Measurements from ENCODE around the gene RIPOR1. TPM values are rescaled to one million over a fixed set of nuclear protein-coding genes. Genes with fewer than 3 reads are reported as not detected.
A peak's percentile ranks its signal among the peaks of the same experiment; 100 is the strongest.
"Not testable (repeated sequence)": the region's sequence is repeated elsewhere in the genome, so short reads cannot be mapped to it uniquely, and the experiment has no call there.

Gene RIPOR1
- total and polyA plus RNA-seq, 7 donors, result 16.5 to 58.1 (median 34.1) TPM

- Histone ChIP-seq H3K4me1 (peaks cover 17% of the 10 kb centered on the region), H3K27me3 (ENCODE audit: insufficient read depth in 3 of 3, low read length in 2 of 3) (no peaks in the 10 kb centered on the region), H3K27ac (peak overlapping the region; percentile 80), H3K4me3 (peak overlapping the region; percentile 70), H3K36me3 (ENCODE audit: insufficient read depth in 1 of 2, low read depth in 1 of 2) (no peaks in the 10 kb centered on the region), H3K9me3 (no peaks in the 10 kb centered on the region)
- ATAC-seq, result peak; percentile 13 to 43 (median 34)
- TF ChIP-seq CTCF (IDR thresholded peaks at IDR 0.05), result no peak
- DNase-seq, result peak in 1 of 2 donors; percentile 64
- WGBS, 3 donors, result 2 to 4% (median 2%) methylated on average over 16 of the region's 16 CpGs
- intact Hi-C loops (cut with DNase I), result loop anchor here in 1 of 2 donors (10.0 kb wide), 2 partner anchors 285 to 405 kb away; partner anchors contain the start of genes CTRL and PSMB10
Measured at GRCh38 chr16:67529582-67530012, 968 bp downstream of the RIPOR1 start.

- peak overlapping the region; percentile 80 for H3K27ac ChIP-seq
- no peaks in the 10 kb centered on the region for H3K36me3 ChIP-seq (ENCODE audit: insufficient read depth in 1 of 2, low read depth in 1 of 2)
- ATAC-seq, result peak; percentile 74 to 81 (median 79)
- DNase-seq, result peak; percentile 83 to 87
- H3K4me3 ChIP-seq, result peak overlapping the region; percentile 70
- intact Hi-C loops (cut with DNase I), result no loop called here
- WGBS, 3 donors, result 2 to 4% (median 3%) methylated on average over 28 to 48 of the region's 48 CpGs
- no peaks in the 10 kb centered on the region for H3K27me3 ChIP-seq (ENCODE audit: insufficient read depth in 3 of 3, low read length in 2 of 3)
- H3K9me3 ChIP-seq, result no peaks in the 10 kb centered on the region
- peaks cover 17% of the 10 kb centered on the region for H3K4me1 ChIP-seq
- TF ChIP-seq CTCF (IDR thresholded peaks at IDR 0.05), result no peak
Measured at GRCh38 chr16:67530013-67530939, 1.6 kb downstream of the RIPOR1 start.

- no peaks in the 10 kb centered on the region for H3K27me3 ChIP-seq (ENCODE audit: insufficient read depth in 3 of 3, low read length in 2 of 3)
- ATAC-seq, result no peak
- H3K27ac ChIP-seq, result no peak overlapping the region
- intact Hi-C loops (cut with DNase I), result no loop called here
- H3K36me3 ChIP-seq (ENCODE audit: insufficient read depth in 1 of 2, low read depth in 1 of 2), result no peaks in the 10 kb centered on the region
- no peaks in the 10 kb centered on the region for H3K9me3 ChIP-seq
- H3K4me3 ChIP-seq, result peak overlapping the region; percentile 22
- H3K4me1 ChIP-seq, result peaks cover 17% of the 10 kb centered on the region
- no peak for TF ChIP-seq CTCF (IDR thresholded peaks at IDR 0.05)
- WGBS, 3 donors, result 88 to 93% (median 89%) methylated on average over 4 of the region's 4 CpGs
- DNase-seq, result peak in 1 of 2 donors; percentile 37
Measured at GRCh38 chr16:67531247-67531646, 2.6 kb downstream of the RIPOR1 start.

- ATAC-seq (no peak), DNase-seq (no peak)
- no peaks in the 10 kb centered on the region for H3K9me3 ChIP-seq
- intact Hi-C loops (cut with DNase I), result no loop called here
- H3K4me3 ChIP-seq, result no peak overlapping the region
- no peak overlapping the region for H3K27ac ChIP-seq
- 73 to 84% (median 84%) methylated on average over 9 of the region's 9 CpGs for WGBS, 3 donors
- H3K4me1 ChIP-seq, result peaks cover 27% of the 10 kb centered on the region
- H3K36me3 ChIP-seq (ENCODE audit: insufficient read depth in 1 of 2, low read depth in 1 of 2), result no peaks in the 10 kb centered on the region
- TF ChIP-seq CTCF (IDR thresholded peaks at IDR 0.05), result no peak
- H3K27me3 ChIP-seq (ENCODE audit: insufficient read depth in 3 of 3, low read length in 2 of 3), result no peaks in the 10 kb centered on the region
Measured at GRCh38 chr16:67533024-67533560, 4.5 kb downstream of the RIPOR1 start.

GRCh38 chr16:67533987-67534386 lies 5.4 kb downstream of the RIPOR1 start:
- DNase-seq; H3K9me3 ChIP-seq; intact Hi-C loops (cut with DNase I); ATAC-seq; H3K27ac ChIP-seq; H3K4me3 ChIP-seq; H3K36me3 ChIP-seq (ENCODE audit: insufficient read depth in 1 of 2, low read depth in 1 of 2); H3K27me3 ChIP-seq (ENCODE audit: insufficient read depth in 3 of 3, low read length in 2 of 3): not testable (repeated sequence)
- peaks cover 32% of the 10 kb centered on the region for H3K4me1 ChIP-seq
- 92 to 96% (median 94%) methylated on average over 5 to 6 of the region's 6 CpGs for WGBS, 3 donors
